ENCODE data around the gene EEA1.
"Not testable (repeated sequence)": the region's sequence is repeated elsewhere in the genome, so short reads cannot be mapped to it uniquely, and the experiment has no call there.

EEA1 gene

DNA sequence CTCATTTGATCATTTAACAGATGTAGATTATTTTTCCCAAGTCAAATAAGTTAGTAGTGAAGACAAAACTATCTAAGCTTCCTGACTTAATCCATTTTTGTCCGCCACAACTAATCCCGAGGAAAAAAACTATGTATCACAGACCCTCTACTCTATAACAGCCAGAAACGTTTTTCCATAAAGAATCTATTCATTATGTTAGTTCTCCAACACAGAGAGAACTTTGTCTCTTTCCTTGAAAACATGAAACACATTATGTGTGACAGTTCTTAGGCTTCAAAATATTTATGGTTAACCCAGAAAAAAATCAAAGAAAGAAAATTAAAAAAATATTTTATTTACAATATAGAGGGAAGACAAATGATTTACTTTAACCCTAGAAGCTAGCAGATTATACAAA lies 126.2 kb downstream of the EEA1 start:
- no peak for DNase-seq (ENCODE audit: low read depth)

DNA sequence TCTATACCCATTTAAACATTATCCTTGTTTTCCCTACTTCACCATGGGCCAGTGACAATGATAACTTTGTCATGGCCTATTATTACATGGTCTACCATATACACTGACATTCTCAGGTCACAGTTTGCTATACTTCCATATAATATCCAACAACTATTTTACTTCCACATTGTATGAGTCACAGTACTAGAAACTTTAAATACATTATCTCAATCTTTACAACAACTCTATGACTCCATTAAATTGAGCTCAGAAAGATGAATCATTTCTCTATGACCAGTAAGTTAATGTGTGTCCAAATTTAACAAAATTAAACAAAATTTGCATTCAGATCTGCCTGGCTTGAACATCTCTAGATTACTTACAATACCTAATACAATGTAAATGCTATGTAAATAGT lies 132.4 kb downstream of the EEA1 start:
- DNase-seq (ENCODE audit: low read depth): no peak

DNA sequence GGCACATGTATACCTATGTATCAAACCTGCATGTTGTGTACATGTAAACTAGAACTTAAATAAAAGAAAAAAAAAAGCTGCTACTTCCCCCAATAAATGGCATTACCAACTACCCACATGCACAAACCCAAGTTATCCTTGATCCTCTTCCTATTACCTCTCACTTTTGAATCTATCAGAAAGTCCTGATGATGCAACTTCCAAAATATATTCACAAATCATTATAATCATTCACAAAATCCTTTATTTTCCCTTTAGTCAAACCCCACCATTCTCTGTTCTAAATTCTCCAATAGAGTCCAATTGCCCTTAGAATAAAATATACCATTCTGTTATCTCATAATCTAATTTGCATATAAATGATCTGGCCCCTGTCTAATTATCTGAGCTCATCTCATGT lies 134.3 kb downstream of the EEA1 start:
- DNase-seq (ENCODE audit: low read depth): no peak

DNA sequence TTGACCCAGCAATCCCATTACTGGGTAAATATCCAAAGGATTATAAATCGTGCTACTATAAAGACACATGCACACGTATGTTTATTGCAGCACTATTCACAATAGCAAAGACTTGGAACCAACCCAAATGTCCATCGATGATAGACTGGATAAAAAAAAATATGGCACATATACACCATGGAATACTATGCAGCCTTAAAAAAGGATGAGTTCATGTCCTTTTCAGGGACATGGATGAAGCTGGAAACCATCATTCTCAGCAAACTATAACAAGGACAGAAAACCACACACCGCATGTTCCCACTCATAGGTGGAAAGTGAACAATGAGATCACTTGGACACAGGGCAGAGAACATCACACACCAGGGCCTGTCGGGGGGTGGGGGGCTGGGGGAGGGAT lies 134.7 kb downstream of the EEA1 start:
- DNase-seq (ENCODE audit: low read depth): not testable (repeated sequence)

DNA sequence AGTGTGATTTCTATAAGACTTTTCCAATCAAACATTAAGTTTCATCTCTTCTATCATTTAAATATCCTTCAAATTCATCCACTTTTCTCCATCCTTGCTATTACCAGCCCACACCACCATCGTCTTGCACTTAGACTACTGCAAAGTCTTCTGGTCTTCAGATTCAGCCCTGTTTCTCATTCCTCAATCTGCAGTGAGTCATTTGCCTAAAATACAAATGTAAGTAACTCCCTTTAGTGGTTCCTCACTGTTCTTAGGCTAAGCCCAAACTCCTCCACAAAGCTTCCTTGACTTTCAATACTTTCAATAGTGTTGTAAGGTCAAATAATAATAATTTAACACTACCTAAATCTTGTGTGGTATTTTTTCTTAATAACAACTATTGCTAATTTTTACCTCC lies 143.1 kb downstream of the EEA1 start:
- DNase-seq (ENCODE audit: low read depth): no peak

DNA sequence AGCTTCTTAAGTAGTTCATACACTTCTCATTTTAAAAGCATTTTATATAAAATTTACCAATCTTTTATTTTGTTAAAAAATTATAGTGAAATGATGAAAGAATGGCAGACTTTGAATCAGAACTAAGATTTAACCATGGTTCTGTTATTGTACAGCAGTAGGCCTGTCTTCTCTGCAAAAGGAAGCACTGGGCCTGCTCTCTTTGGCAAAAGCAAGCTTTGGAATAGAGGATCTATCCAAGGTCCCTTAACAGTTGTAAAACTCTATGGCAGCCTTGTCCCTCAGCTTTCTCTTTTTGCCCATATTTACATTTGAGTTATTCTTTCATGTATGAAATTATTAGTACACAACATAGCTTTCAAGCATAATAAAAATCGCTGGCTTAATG lies 143.5 kb downstream of the EEA1 start:
- no peak for DNase-seq (ENCODE audit: low read depth)

DNA sequence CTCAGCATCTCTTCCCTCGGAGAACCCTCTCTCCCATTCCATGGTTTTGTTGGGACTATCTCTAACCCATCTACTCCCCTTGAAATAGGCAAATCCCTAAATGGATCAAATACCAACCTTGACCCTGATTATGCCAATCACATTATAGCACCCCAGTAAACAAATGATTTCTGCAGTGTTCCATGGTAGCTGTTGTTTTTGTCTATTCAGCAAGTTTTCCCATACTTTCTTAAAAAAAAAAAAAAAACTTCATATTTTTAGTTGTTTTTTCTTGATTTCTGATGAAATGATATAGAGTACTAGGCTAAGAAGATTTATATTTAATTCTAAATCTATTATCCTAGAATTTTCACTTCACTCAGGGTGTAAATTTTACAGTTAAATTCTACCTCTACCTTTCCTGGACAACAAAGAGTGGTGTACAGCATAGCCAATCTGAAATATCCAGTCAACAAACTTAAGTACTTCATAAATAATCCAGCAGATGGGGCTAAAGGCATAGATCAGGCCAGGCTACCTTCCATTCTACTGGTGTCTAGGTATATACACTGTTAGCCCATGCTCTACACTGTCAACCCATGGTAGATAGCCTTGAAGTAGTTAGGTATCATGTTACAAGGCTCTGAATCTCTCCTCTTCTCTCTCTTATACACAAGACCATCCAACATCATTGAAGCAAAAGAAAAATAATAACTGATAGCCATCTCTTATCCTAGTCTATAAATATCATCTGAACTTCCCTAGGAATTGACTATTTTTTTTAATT lies 144.1 kb downstream of the EEA1 start:
- no peak for DNase-seq (ENCODE audit: low read depth)

DNA sequence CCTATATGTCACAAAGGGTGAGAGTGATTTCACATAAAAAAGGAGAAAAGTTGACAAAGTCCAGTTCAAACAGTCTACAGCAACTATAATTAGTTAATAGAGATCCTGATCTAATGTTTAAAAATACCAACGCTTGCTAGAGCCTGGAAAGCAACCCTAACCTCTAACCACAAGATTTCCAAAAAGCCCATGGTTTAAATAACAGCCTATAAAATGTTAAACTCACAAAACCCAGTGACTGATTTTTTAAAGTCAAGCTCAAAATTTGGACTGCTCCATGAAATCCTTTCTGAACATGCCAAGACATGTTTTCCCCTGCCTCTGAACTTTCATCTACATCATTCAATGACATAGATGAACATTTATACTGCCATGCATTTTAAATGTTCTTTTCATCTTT lies 144.7 kb downstream of the EEA1 start:
- no peak for DNase-seq (ENCODE audit: low read depth)

DNA sequence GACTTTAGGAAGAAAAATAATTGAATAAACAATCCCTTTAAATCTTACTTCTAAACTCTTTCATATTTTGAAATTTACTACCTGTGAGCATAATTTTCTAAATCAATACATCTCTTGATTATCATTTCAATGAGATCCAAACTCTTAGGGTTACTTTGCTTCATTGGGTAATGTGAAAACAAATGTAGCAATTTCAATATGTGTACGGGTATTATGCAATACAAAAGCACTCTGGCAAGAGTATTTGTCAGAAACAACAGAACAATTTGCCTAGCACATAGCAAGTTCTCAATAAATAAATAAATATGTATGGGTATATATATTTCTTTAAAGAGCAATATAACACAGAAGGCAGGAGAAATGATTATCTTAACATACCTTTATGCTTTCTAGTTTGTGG lies 149.2 kb downstream of the EEA1 start:
- DNase-seq (ENCODE audit: low read depth): no peak

DNA sequence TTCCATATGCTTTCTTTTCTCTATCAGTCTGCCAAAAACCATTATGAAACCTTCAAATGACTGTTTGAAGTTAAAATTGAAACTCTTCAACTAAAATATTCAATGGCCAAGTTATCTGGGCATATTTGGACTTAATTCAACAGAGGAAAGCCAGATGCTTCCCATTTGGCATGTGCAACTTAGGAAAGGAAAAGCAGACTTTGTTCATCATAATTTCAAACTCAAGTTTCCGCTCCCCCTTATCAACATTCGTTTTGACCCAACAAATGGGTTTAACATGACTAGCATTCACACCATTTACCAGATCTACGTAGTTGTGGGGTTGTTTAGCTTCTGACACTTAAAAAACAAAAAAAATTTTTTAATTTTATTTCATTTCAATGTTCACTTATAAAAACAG lies 150.6 kb downstream of the EEA1 start:
- DNase-seq (ENCODE audit: low read depth): no peak

DNA sequence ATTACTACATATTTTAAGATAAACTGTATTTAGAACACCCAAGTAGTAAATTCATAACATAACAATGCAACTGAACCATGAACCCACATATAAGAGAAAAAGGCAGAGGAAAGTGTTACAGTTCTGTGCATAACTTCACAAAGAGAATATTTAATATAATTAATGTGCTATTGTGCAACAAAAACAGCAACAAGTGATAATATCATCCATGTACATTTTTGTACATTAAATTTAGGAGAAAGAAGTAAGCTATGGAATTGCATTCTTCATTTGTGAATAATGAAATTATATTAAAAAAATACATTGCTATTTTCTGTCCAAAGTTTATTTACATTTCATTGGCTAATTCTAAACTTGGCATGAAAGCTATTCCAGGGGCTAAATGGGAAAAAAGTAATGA lies 153.7 kb downstream of the EEA1 start:
- DNase-seq (ENCODE audit: low read depth): no peak

DNA sequence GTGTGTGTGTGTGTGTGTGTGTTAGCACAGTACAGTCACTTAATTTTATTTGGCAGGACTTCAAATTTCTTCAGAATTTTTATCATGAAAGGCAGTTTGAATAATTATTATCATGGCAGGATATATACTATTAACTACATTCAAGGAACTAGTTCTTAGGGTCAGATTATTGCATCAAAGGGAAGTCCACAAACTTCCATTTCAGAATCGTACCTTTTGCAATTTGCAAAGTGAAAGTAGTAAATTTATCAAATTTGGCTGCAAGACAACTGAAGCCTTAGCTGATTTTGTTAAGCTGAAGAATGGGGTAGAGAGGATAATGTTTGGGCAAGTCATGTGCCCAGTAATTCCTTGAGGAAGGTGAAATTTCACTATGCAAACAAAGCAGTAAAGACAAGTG lies 158.1 kb downstream of the EEA1 start:
- no peak for DNase-seq (ENCODE audit: low read depth)

DNA sequence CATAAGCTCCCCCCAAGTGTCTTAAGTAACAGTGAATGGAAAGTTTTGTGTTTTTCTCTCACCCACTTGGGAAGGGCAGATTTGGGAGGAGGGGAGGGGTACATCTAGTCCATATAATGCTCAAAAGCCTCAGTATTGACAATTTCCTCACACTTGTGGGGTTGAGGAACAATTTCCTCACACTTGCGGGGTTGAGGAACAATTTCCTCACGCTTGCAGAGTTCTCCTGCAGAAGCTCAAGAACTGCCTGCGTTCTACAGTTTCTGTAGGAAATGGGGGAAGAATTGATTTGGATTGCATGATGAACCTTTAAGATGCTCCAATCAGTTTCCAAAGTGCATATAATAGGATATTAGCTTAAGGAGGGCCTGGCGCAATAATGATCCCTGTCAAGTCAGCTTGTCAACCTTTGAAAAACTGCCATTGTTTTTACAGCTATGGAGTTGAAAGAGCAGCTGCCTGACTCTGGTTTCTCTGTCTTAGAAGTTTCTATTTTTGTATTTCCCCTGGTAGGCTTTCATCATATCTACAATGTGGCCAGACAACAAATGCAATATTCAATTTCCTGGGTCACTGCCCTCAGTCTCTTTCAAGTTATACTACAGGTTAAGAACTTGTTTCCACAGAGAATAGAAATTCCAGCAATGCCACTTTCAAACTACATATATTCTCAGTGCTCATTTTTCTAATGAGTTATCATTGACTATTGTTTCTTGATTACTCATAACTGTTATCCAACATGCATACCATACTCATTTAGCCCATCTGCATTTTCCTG lies 159.8 kb downstream of the EEA1 start:
- no peak for DNase-seq (ENCODE audit: low read depth)

DNA sequence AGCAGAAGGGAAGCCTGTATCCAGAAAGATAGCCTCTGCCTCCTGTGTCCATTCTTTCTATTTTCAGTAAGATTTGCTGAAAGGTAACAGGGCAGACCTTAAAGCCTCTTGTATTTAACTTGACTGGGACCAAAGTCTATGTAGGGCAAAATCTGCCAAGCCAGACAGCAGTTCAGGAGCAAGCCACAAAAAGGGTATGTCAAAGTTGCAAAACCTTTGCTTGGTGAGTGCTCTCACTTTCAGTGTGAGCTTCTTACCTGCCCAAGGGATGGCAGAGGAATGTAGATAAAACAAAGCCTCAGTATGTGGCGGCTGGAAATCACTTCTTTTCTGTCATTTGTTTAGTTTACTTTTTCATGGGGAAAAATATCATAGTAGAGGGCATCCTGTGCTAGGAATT lies 163.2 kb downstream of the EEA1 start:
- no peak for DNase-seq (ENCODE audit: low read depth)

DNA sequence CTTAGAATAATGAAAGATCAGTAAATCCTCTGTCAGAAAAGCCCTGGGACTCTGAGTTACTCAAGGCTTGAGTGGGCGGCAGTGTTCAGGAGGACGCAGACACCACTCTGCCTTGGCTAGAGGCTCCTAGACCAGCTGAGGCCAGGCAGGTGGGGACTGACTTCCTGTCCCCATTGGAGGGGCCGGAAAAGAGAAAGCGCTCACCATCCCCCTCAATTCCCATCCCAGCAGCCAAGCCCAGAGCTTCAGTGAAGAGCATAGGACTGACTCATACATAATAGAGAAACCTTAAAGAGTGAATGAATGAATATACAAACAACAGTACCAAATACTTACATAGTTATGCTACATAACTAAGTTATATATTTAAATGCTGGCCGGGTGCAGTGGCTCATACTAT lies 164.3 kb downstream of the EEA1 start:
- no peak for DNase-seq (ENCODE audit: low read depth)

DNA sequence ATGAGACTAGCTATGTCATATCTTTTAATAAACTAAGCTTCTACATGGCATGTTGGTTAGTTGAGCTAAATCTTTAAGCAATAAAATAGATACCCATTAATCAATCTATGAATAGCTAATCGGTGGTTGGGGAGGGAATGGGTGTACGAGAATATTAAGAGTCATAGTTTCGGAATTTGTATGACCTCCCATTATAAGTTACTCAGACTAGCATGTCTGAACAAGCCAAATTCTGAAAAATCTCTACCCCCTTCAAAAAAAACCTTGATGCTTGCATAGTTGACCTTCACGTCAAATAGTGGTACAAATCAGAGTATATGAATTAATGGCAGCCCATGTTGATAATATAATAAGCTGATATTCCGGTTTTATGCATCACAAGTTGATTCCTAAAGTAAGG lies 166.3 kb downstream of the EEA1 start:
- DNase-seq (ENCODE audit: low read depth): no peak

DNA sequence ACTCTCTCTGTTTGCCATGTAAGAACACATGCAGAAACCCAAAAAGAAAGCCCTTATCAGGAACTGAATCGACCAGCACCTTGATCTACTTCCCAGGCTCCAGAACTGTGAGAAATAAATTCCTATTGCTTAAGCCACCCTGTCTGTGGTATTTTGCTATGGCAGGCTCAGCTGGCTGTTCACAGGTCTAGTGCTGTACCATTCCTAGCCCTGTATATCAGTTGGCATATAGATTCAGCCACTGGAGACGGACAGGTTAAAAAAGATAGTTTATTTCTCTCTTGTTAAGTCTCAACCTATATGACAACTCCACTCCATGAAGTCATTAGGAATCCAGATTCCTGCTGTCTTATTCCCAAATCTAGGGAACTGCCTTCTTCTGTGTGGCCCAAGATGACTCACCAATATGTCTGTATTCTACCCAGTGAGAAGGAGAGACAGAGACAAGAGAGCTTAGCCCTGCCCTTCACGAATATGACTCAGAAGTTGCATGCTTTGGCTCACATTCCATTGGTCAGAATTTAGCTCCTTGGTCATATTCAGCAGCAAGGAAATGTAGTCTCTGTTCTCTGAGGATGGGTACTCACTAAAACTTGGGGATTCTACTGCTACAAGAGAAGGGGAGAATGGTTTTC lies 169.3 kb downstream of the EEA1 start:
- no peak for DNase-seq (ENCODE audit: low read depth)

DNA sequence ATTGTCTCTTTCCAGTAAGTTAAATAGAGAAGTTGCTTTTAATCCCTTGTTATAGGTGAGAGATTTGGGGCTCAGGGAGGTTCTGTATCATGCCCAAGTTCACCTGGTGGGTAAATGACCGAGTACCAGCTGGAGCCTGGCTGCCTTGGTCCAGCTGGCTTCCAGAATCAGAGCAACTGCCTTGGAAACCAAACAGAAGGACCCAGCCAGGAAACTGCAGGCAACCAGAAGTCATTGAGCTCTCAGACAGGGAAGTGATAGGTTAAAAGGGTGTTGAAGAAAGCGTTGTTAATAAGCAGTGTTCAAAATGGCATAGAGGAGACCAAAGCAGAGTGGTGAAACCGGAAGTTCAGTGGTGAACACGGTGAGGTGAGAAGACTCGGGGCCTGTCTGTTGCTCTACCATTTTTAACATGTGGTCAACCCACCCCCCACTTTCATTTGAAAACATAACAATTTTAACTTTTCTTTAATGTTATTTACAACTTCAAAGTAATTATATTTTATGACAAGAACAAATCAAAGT lies 171.4 kb downstream of the EEA1 start:
- no peak for DNase-seq (ENCODE audit: low read depth)

DNA sequence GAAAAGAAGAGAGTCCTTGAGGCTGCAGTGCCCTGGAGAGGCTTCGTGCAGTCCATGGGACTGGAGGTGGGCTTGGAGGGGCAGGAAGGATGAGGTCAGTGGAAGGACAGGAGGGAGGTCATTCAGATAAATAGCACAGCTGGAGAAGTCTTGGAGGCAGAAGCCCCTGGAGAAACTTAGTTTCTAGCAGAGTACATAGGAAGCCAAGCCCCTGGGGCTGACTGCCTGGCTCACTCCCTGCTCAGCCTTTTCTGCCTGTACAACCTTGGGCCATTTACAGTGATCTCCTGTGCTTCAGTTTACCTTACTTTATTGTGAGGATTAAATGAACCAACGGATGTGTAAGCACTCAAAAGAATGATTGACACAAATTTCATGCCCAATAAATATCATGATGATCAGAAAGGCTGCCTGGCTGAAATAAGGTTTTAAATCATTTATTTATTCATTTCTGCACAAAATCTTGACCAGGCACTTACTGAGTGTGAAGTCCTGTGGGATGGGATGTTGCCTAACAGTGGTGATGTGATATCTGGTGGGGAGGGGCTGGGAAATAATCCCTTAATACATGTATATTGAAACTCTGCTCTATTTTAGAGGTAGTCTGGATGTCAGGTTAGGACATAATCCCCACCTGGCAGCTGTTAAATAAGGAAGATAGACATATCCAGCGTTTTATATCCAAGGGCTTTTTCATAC lies 172.0 kb downstream of the EEA1 start:
- DNase-seq (ENCODE audit: low read depth): no peak

DNA sequence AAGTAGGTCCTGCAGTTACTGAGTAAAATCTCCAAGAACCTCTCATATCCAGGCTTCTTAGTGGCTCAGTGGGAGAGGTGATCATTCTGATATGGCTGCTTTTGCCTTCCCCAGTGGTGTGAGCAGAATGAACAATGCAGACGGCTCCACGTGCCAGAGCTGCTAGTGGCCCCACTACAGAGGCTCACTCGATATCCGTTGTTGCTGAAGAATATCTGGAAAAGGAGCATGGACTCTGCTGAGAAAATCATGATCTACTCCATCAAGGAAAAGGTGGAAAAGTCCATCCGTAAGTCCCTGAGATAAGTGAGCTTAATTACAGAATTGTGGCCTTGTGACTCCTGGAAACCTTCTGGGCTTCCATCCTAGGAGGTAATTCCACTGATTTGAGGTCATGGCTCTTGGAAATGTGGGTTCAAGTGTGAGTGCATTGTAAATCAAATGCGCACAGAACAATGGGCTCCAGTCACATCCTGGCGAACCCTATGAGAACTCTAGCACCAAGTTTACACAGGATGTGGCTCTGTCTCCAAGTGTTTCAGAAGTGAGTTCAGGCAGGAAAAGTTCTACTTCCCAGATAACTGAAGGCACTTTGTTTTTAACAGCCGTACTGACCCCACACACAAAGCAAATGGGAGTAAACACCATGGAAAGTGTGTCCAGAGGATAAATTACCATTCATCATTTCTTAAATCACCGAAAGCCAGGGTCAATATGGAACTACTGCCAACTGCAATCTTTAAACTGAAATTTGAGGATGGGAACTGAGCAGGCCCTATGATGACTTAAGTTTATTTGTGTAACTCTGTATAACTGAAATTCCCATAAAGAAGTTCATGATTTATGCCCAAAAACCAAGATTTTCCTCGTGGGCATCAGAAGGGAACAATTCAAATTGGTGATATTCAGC lies 174.9 kb downstream of the EEA1 start:
- DNase-seq (ENCODE audit: low read depth): no peak

DNA sequence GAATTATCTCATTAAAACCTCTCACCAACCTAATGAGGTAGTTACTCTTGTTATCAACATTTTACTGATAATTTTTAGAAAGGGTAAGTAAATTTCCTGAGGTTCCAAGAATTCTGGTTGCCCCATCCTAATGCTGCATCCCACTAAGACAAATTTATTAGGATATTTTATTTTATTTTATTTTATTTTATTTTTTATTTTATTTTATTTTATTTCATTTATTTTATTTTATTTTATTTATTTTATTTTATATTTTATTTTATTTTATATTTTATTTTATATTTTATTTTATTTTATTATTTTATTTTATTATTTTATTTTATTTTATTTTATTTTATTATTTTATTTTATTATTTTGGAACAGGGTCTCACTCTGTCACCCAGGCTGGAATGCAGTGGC lies 179.4 kb downstream of the EEA1 start:
- not testable (repeated sequence) for DNase-seq (ENCODE audit: low read depth)

All from activated T-cell treated with anti-CD3 and anti-CD28 coated beads for 48 hours (primary cell).